Ammon's horn (tissue), 1 donor: Measurements from ENCODE around the gene MFSD1.

ENCODE experiments used
- DNase-seq: peaks from one replicate; pipeline ENCODE4 v3.0.0-alpha.2; 2016; ENCODE audit warnings: low spot score

MFSD1 gene

DNA sequence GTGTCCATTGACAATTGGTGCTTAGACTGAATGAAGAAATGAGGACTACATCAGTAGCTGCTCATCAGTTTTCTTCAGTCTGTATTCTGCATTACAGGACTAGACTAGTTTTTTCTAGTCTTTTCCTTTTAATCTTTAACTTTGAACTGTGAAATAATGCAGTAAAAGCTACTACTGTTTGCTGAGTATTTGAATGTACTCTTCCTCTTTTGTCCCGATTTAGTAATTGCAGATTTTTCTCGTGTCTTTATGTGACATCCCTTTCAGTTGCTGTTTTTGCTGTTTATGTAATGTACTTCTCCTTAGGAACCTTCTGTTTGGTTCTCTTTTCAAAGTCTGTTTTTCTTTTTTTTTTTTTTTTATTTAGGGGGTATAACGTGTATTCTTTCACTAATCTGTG is 17.4 kb downstream of the MFSD1 start:
- no peak for DNase-seq

DNA sequence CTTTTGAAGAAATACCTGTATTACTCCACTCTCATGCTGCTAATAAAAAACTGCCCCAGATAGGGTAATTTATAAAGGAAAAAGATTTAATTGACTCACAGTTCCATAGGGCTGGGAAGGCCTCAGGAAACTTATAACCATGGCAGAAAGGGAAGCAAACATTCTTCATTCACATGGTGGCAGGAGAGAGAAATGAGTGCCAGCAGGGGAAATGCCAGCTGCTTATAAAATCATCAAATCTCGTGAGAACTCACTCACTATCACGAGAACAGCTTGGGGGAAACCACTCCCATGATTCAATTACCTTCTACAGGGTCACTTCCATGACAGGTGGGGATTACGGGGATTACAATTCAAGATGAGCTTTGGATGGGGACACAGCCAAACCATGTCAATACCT is 18.7 kb downstream of the MFSD1 start:
- no peak for DNase-seq

DNA sequence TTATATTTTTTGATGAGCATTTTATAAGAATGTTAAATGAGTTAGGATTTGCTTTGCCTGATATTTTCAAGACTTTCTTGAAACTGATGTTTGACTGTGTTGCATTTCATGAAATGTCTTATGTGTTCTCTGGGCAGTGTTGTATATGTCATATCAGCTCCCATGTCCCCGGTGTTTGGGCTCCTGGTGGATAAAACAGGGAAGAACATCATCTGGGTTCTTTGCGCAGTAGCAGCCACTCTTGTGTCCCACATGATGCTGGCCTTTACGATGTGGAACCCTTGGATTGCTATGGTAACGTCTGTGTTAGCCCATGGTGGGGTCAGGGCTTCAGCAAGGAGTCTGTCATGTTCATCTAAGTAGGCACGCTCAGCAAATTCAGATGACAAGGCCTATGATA is 20.0 kb downstream of the MFSD1 start:
- no peak for DNase-seq

DNA sequence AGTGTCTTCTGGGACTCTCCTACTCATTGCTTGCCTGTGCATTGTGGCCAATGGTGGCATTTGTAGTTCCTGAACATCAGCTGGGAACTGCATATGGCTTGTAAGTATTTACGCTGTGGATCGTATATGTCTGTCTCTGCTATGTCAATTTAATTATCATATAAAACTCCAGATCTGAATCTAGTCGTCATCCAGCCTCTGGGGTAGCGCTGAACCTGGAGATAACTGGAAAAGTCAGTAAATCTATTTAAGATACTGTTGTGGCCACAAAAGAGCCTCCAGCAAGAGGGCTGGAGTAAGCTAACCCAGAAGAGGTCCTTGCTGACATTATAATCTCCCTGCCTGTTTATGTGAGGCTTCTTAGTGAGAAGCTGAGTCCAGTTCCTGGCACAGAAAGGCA is 21.6 kb downstream of the MFSD1 start:
- no peak for DNase-seq

DNA sequence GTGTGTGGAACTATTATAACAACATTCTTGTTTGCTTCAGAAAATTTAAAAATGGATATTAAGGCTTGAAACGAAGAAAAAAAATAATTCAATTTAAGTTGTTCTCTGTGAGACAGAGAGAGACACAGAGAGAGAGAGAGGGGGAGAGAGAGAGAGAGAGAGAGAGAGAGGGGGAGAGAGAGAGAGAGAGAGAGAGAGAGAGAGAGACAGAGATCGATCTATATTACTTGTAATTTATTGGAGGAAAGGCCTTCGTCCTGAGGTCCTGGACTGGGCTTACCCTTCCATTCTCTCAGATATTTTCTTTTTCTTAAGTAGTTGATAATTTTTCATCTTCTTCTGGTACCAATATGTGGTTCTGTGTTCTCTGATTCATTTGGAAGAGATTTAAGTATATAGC is 25.9 kb downstream of the MFSD1 start:
- no peak for DNase-seq

DNA sequence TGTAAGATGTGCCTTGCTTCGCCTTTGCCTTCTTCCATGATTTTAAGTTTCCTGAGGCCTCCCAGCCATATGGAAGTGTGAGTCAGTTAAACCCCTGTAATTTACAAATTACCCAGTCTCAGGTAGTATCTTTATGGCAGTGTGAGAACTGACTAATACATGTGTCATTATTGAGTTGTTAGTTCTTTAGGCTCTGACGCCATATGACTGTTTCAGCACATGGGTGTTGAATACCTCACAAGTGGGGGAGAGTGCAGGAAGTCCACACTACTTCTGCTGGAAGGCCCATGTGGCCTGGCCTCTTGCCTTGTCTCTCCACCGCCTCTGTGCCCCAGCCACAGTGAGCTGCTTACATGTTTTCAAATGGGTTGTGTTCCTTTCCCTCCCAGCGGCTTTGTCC is 28.5 kb downstream of the MFSD1 start:
- DNase-seq = no peak

DNA sequence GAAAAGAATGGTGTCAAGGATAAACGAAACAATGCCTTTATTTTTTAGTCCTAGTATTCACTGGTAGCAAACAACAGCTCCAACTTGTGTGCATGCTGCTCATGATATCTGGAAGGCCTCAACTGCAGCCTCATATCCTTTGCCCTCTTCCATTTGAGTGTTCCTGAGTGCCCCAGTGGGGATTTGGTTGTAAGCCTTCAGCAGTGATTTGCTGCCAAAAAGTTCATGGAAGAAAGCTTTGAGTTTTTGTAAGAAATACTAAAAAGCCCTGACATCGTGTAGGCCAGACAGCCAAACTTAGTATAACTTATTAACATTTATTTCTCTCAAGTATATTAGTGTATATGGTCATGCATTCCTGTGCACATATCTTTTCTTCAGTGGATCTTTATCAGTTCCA is 30.0 kb downstream of the MFSD1 start:
- DNase-seq = no peak

DNA sequence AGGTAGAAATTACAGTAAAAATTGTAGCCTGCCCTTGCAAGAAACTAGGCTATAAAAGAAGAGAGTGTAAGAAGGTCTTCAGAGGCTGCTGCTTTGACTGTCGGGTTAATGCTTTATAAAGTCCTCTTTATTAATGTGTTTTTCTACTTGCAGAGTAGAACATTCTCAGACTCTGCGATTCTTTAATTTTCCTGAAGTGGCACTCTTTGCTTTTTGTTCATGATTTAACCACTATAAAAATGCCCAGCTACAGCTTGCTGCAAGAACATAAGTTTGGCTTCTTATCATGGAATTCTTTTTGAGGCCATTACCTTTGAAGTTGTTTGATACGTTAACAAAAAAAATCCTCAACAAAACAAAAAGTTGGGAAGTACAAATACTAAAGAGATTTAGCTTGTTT is 33.8 kb downstream of the MFSD1 start:
- no peak for DNase-seq

DNA sequence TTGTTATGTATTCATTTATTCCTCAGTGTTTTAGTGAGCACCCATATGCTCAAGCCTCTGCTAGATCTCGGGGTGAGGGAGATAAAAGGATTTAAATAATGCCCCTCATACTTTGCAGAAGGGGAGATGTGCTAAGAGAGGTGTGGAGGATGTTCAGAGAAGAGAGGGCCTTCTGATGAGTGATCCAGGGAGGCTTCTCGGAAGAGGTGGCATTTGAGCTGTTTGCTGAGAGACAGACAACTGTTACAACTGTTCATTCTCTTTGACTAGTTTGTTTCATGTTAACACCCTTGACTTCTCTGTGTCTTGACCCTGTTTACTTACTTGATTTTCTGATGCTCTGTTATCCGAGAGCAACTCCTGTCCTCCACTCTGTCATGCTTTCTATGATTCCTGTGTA is 34.5 kb downstream of the MFSD1 start:
- DNase-seq = no peak

DNA sequence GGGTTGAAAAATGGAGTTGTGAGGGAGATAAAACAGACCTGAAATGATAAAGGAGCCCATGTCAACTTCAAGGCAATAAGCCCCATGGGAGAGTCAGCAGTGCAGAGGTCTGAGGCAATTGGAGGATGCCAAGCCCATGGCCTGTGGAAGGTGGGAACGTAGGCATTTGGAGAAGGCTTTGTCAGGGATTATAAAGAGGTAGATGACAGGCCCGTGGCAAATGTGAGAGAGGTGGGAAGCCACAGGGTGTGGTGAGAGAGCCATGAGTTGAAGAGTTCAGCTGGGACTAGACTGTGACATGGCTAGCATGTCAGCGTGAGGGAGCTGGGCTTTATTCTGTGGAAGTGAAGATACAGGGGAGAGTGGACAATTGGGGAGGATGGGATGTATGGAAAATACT is 35.4 kb downstream of the MFSD1 start:
- DNase-seq = no peak

DNA sequence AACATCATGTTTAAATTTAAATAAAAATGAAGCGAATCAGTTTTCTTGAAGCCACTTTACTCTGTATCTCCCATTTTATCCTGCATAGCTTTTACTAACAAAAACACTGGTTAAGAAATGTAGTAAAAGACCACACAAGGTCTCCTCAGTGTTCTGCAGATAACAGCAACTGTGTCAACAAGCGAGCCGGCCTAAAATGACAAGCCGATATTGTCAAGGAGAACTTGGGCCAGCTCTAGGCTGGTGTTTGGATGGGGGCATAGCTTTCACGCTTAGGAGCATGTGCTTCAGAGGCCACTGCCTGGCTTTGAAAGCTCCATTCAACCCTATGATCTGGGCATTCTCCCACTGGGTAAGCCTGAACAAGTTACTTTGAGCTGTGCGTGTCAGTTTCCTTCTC is 38.1 kb downstream of the MFSD1 start:
- DNase-seq = no peak

DNA sequence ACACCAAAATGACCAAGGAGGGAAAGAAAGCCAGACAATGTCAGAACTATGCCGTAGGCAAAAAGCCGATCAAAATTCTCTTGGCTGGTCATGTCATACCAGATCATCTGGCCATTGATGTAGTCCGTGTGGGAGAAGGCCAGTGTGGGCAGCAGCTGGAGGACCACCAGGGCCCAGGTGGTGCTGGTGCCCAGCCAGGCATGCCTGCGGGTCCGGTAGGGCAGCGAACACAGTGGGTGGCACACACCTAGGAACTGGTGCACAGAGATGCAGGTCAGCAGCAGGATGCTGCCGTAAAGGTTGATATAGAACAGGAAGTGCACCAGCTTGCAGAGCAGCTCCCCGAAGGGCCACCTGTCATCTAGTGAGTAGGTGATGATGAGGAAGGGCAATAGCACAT is 39.5 kb downstream of the MFSD1 start:
- no peak for DNase-seq

DNA sequence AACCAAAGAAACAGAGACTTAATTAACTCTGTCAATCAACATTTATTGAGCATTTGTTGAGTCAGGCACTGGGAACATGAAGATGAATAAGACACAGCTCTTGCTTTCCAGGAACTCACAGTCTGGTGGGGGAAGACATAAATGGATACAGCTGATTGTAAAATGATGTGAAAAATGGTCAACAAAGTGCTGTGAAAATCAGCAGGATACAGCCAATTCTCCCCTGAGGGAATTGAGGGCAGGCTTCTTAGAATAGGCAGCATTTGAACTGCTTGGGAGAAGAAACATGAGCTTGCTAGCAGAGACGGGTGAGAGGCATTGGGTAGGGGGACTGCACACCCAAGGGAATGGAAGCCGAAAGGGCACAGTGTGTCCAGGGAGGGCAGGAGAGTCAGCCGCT is 41.1 kb downstream of the MFSD1 start:
- no peak for DNase-seq

DNA sequence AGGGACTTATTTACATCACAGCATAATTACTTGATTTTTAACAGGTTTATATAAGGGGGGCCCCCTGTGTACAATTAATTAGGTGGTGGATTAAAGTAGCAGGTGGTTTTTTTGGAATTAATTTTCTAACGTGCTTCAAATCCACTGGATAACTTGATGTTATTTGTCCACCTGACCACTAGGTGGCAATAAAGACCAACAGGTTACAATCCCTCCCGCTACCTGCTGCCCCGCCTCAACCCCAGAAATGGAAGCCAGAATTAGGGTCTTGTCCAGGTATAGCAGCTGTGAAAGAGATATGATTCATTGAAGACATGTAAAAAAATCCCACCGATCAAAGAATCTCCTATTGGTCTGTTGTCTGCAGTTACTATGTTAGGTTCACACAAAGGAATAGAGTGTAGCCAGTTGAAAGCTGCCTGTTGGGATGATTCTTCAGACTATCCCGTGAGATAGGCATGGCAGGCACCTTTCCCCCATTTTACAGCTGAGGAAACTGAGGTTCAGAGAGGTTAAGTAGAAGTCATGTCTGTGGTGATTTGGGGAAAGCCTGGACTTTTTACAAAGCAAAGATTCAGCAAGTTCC is 44.0 kb downstream of the MFSD1 start:
- DNase-seq = peak; percentile 35

DNA sequence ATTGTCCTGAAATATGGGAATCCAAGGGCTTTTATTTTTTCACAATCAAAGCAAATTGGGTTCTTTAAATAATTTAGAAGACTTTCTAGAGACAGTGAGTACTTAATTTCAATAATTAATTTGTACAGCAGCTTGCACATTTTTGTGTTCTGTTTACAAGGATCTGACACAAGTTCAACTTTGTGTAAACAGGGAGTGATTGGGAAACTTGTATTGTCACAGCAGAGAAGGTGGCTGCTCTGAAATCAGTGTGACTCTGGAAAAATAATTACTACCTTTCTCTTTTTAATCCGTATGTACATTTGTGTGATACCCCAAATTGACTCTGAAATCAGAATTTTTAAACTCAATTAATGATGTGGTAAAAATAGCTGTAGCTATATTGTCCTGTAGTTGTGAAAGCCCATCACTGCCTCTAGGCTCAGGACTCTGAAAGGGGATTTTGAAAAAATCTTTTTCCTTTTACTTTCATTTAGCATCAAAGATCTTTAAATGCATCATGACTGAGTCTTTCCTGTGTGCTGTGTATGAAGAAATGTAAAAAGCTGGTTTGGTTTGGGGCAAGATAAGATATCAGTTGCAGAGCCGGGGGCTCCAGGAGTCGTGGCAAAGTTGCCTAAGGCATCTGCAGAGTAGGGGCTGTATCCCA is 45.1 kb downstream of the MFSD1 start:
- no peak for DNase-seq

DNA sequence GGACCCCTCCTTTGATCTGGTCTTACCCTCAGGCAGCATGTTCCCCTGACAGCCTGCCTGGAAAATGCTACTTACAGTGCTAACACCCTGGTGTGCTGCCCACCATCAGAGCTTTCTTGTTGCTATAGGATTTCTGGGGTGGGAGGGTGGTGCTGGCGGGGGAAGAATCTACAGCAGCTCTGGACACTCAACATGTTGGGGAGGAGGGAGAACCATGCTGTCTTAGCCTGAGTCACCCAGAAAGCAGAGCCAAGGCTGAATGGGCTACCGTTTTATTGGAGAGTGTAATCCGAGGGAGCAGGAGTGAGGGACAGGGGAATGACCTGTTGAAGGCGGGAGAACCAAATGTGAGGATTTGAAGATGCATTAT is 45.6 kb downstream of the MFSD1 start:
- DNase-seq = no peak

DNA sequence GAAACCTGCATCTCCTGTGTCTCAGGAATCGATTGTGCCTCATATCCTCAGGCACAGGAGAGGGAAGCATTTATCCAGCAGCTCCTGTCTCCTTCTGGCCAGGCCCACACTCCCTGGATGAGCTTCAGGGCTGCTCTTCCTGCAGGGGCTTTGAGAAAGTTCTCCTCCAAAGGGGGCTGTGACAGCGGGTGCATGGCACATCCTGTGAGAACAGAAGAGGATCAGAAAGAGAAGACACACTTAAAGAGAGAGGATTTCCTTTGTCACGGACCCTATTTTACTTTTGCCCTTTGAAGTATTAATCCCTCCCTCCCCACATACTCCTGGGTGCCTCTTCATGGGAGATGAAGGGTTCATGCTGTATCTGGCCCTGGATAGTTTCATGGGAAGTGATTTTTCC is 46.0 kb downstream of the MFSD1 start:
- DNase-seq = no peak

DNA sequence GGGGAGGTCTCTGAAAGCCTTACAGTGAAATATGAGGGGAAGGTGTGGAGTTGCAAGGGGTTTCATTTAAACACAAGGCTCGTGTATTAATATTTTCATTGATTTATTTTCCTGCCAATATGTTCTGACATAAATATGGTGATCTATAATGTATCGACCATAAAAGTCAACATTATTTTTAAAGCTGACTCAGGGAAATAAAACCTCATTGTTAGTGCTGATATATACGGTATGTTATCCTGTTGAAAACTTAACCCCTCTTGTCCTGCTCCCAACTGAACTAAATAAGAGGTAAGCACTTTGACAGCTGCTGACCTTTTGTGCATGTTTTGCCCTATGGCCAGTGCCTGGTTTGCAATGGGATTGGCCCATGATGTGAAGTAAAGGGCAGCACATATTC is 47.9 kb downstream of the MFSD1 start:
- no peak for DNase-seq

DNA sequence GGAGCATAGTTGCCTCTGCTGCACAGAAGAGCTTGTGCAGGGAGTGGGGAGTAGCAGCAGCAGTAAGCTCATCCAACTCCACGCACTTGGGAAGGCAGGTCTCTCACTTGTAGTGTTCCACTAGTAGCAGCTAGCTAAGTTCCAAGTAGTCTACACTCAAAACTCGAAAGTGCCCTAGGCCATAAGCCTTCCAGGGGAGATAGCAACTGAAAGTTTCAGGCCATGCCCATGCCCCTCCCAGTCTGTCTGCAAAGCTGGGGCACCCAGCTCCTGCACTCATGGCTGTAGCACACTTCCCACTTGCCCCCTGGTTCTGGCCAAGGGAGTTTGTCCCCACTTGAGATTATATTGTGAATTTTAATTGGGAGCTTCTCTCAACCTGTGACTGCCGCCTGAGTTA is 57.5 kb downstream of the MFSD1 start:
- no peak for DNase-seq

DNA sequence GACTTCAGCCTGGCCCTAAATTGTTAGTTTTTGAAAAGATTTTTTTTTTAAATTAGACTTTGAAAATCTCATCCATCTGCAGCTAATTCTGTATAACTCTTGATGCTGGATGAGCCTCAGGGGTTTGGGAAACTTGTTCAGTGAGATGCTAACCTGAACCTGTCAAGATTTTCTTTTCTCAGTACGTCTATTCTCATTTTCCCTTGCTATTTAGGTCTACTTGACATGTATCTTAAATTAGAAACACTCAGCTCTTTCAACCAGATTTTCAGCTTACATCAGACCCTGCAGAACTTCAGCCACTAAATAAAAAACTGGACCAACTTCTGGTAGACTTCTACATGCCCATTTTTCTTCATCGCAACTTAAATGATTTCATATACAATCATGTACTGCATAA is 61.4 kb downstream of the MFSD1 start:
- DNase-seq = no peak

DNA sequence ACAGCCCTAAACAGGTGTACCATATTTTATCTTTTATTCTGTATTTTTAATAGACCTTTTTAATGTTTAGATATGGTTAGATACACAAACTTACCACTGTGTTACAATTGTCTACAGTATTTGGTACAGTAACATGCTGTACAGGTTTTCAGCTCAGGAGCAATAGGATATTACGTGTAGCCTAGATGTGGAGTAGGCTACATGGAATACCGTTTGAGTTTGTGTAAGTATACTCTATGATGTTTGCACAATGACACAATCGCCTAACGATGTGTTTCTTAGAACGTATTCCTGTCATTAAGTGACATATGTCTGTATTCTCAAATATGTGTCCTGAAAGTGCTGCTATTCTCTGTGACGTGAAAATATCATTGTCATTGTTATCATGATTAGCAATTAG is 62.6 kb downstream of the MFSD1 start:
- DNase-seq = no peak

DNA sequence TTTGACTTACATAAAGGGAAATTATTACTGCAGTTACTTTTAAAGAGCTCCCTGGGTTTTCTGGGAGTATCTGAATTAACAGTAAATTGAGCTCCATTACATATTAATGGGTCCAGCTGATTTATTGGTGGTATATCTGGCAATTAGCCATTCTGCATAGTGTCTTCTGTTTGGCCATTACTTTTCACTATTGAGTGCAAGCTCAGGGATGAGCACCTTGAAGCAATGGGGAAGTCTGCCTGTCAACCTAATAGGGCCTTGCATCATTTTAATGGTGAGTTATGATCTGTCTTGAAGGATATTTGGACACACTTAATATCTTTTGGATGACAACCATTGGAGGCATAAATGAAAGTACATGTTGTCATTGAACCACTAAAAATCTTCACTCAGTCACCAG is 73.8 kb downstream of the MFSD1 start:
- DNase-seq = no peak
